H1 (cell line): ENCODE measurements around the gene STK11IP. TPM values are rescaled to one million over a fixed set of nuclear protein-coding genes. Genes with fewer than 3 reads are reported as not detected.

Experiments
- ATF3 ChIP-seq: IDR thresholded peaks from 2 replicates; pipeline ENCODE4 v1.6.1; 2011; ENCODE audit warnings: low read depth, mild to moderate bottlenecking, low read length; ENCODE audit not compliant: insufficient read depth
- BACH1 ChIP-seq: IDR thresholded peaks from 2 replicates; pipeline ENCODE4 v1.6.1; 2012; ENCODE audit warnings: low read length, improper control_type of control experiment
- KDM4A ChIP-seq: IDR thresholded peaks from one replicate; pipeline ENCODE4 v1.7.1; 2012; ENCODE audit warnings: low read depth, mild to moderate bottlenecking, moderate library complexity, low read length, inconsistent platforms; ENCODE audit not compliant: severe bottlenecking
- MAX ChIP-seq: IDR thresholded peaks from 2 replicates; pipeline ENCODE4 v1.6.1; 2012; ENCODE audit warnings: inconsistent platforms
- RAD21 ChIP-seq, 2 experiments: IDR thresholded peaks in 1 of 2; conservative IDR thresholded peaks in 1 of 2; 2 replicates each; pipeline ENCODE4 v1.6.1; 2011; ENCODE audit warnings: low read depth in 2 of 2, low read length in 2 of 2, improper control_type of control experiment in 1 of 2, inconsistent platforms in 1 of 2, mild to moderate bottlenecking in 1 of 2, moderate library complexity in 1 of 2
- polyA plus RNA-seq, 7 experiments: library from polyadenylated mRNA; depleted of rRNA in 3 of 7; stranded (reverse) in 5 of 7; unstranded in 2 of 7; fragments of >200 nt in 5 of 7; fragments of 200-250 nt in 2 of 7; gene quantifications; 1 replicate in 5 of 7; 2 replicates in 1 of 7; 4 replicates in 1 of 7; pipeline versions ENCODE4 v1.2.1 to v1.2.3, GENCODE V29; 2011 to 2013; ENCODE audit warnings: missing spikeins in 2 of 7, mixed read lengths in 2 of 7
- total RNA-seq: library from RNA; stranded (reverse); fragmentation: NEBNext Ultra II Directional; extraction: Animal tissue kit (Norgen Biotek cat#: 25700); gene quantifications from 2 replicates; pipeline ENCODE4 v1.2.1, GENCODE V29; 2021

Gene STK11IP
- total and polyA plus RNA-seq, 2 of the 8 experiments (the other 6 are each of a cell fraction or from before 2014, with no cell fraction given), result 18.5 to 29.6 TPM

GRCh38 chr2:219636941-219637841, 39.5 kb downstream of the STK11IP start (continued):
- TF ChIP-seq BACH1, result no peak
- no peak for TF ChIP-seq MAX
- TF ChIP-seq KDM4A, result no peak
- TF ChIP-seq RAD21 (IDR thresholded peaks at IDR 0.05 in 1 of 2, conservative IDR thresholded peaks at IDR 0.05 in 1 of 2; ENCODE audit: low read depth in 2 of 2, low read length in 2 of 2), result no peak
- TF ChIP-seq ATF3, result no peak
